MCF 10A (cell line): ENCODE measurements around the gene PBX1. TPM values are rescaled to one million over a fixed set of nuclear protein-coding genes. Genes with fewer than 3 reads are reported as not detected.

ENCODE experiments used
- BruUV-seq: library from RNA; stranded (reverse); fragments of 400-500 nt; replicated peaks from 2 replicates; lab custom pipeline; 2021; lab: Mats Ljungman, UMichigan
- CTCF ChIA-PET: fragments of 300-600 bp; sonication (Branson Sonifier 250); formaldehyde crosslinking; extraction: SDS; loops from one replicate; lab custom pipeline; 2021; ENCODE audit warnings: antibody characterized with exemption, inconsistent platforms; lab: Yijun Ruan, JAX
- POLR2A ChIA-PET: fragments of 300-600, 350-650 bp; sonication (Branson Sonifier 250); formaldehyde crosslinking; extraction: SDS; loops from one replicate; lab custom pipeline; 2020; ENCODE audit warnings: antibody characterized with exemption, inconsistent platforms; lab: Yijun Ruan, JAX
- DNase-seq: peaks from one replicate; pipeline ENCODE4 v3.0.0-alpha.2; 2018; ENCODE audit not compliant: unreplicated experiment
- H3K27ac Mint-ChIP-seq: one replicate; pipeline ENCODE4 v1.8.0; 2022; ENCODE audit warnings: mild to moderate bottlenecking, low read depth, mixed read lengths; ENCODE audit not compliant: unreplicated experiment
- H3K27me3 Mint-ChIP-seq: one replicate; pipeline ENCODE4 v1.8.0; 2022; ENCODE audit warnings: mixed read lengths; ENCODE audit not compliant: insufficient read depth, unreplicated experiment
- H3K36me3 Mint-ChIP-seq: one replicate; pipeline ENCODE4 v1.8.0; 2022; ENCODE audit warnings: mild to moderate bottlenecking, moderate library complexity, mixed read lengths; ENCODE audit not compliant: insufficient read depth, unreplicated experiment
- H3K4me1 Mint-ChIP-seq: one replicate; pipeline ENCODE4 v1.8.0; 2022; ENCODE audit warnings: mixed read lengths; ENCODE audit not compliant: insufficient read depth, unreplicated experiment
- H3K4me3 Mint-ChIP-seq: one replicate; pipeline ENCODE4 v1.8.0; 2022; ENCODE audit warnings: mild to moderate bottlenecking, moderate library complexity, mixed read lengths; ENCODE audit not compliant: unreplicated experiment
- H3K9me3 Mint-ChIP-seq: one replicate; pipeline ENCODE4 v1.8.0; 2022; ENCODE audit warnings: mixed read lengths; ENCODE audit not compliant: unreplicated experiment
- intact Hi-C: fragments of 100-400 bp; cut with micrococcal nuclease; formaldehyde crosslinking; loops from 2 replicates; pipeline ENCODE4 v1.14.1; 2022
- total RNA-seq: library from RNA; stranded (reverse); gene quantifications from 2 replicates; pipeline ENCODE4 v1.2.3, GENCODE V29; 2022
- TF ChIP-seq, protein P1 (sequence below): fragments of 200-600 bp; IDR thresholded peaks from one replicate; pipeline ENCODE4 v1.8.0; 2022; ENCODE audit warnings: antibody characterized with exemption, mild to moderate bottlenecking; ENCODE audit not compliant: unreplicated experiment

Gene PBX1
- total RNA-seq, 1 experiment from 2014 or later: 5.8 TPM

DNA sequence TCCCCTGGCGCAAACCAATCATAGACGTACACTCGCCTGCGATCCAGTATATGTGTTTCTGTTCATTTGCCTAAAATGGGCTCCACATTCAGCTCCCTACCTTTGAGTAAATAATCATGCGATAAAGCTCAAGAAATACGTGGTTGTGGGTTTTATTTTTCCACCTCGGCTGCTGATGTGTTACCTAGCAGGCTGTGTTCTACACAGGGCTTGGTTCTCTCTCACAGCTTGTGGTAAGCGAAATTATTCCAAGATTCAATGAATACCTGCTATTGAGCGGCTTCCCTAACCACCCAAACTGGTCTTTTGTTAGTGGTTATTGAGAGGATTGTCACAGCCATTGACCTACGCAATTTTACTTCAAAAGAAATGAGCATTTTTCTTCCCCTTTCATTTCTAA is 180.2 kb downstream of the PBX1 start:
- TF ChIP-seq, protein P1, sequence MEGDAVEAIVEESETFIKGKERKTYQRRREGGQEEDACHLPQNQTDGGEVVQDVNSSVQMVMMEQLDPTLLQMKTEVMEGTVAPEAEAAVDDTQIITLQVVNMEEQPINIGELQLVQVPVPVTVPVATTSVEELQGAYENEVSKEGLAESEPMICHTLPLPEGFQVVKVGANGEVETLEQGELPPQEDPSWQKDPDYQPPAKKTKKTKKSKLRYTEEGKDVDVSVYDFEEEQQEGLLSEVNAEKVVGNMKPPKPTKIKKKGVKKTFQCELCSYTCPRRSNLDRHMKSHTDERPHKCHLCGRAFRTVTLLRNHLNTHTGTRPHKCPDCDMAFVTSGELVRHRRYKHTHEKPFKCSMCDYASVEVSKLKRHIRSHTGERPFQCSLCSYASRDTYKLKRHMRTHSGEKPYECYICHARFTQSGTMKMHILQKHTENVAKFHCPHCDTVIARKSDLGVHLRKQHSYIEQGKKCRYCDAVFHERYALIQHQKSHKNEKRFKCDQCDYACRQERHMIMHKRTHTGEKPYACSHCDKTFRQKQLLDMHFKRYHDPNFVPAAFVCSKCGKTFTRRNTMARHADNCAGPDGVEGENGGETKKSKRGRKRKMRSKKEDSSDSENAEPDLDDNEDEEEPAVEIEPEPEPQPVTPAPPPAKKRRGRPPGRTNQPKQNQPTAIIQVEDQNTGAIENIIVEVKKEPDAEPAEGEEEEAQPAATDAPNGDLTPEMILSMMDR: no peak
- CTCF ChIA-PET: interaction anchor here (1.4 kb wide), 2 partner anchors 8 to 48 kb away, joined by 3 read pairs; no protein-coding TSS in a partner anchor
- POLR2A ChIA-PET: no interaction called here
- intact Hi-C loops: no loop called here
- H3K9me3 Mint-ChIP-seq: no peaks in the 10 kb centered on the region
- no peak overlapping the region for H3K27ac Mint-ChIP-seq
- H3K27me3 Mint-ChIP-seq: no peaks in the 10 kb centered on the region
- no TSS peak for BruUV-seq
- H3K4me1 Mint-ChIP-seq: peaks cover 15% of the 10 kb centered on the region
- H3K36me3 Mint-ChIP-seq: no peaks in the 10 kb centered on the region
- no peak overlapping the region for H3K4me3 Mint-ChIP-seq
- DNase-seq: no peak

DNA sequence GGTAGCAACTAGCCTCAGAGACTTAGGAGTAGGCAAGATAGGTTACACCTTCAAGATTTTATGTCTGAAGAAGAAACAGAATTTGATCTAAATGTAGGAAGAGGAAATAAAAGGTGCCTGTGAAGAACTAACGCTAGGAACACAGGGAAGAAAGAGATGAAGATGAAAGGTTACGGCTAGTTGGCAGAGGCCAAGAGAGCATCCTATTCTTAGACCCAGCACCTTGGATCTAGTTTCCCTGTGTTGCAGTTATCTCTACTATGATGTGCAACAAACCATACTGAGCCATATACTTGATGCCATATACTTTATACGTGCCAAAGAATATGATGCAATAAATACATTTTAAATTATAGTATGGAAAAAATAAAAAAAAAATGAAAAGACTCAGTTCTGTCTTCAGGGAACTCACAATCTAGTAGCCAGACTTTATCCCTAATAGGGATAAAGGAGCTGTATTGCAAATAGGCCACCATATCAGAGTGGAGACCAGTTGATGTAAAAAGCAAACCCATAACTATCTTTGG is 181.1 kb downstream of the PBX1 start:
- ChIA-PET CTCF (no interaction called here), POLR2A (interaction anchor here (0.6 kb wide), 1 partner anchor 95 kb away, joined by 3 read pairs; no protein-coding TSS in a partner anchor)
- BruUV-seq: no TSS peak
- Mint-ChIP-seq H3K36me3 (no peaks in the 10 kb centered on the region), H3K27me3 (no peaks in the 10 kb centered on the region), H3K4me3 (no peak overlapping the region), H3K4me1 (peaks cover 14% of the 10 kb centered on the region), H3K27ac (no peak overlapping the region), H3K9me3 (no peaks in the 10 kb centered on the region)
- TF ChIP-seq, protein P1: no peak
- DNase-seq: no peak
- intact Hi-C loops: no loop called here

DNA sequence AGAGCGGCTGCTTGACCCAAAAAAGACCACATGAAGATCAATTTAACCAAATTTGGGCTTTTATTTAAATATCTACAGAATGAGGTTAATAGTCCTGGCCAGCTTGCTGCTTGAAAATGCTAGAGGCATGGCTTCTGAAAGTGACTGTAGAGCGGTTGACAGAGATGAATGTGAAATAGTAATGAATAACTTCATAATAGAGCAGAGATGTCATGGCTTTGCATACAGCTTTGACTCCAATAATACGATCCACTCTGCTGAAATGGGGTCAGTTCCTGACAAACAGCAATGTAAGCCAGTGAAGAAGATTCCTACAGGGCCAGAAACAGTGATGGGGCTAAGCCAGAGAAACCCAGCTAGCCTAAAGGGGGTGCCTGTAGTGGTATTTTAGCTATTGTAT is 183.8 kb downstream of the PBX1 start:
- H3K9me3 Mint-ChIP-seq: no peaks in the 10 kb centered on the region
- intact Hi-C loops: no loop called here
- BruUV-seq: no TSS peak
- H3K27me3 Mint-ChIP-seq: no peaks in the 10 kb centered on the region
- no peaks in the 10 kb centered on the region for H3K4me1 Mint-ChIP-seq
- ChIA-PET CTCF (interaction anchor here (0.9 to 1.8 kb wide), 2 partner anchors 13 to 44 kb away, joined by 3 to 6 read pairs; no protein-coding TSS in a partner anchor), POLR2A (no interaction called here)
- no peak overlapping the region for H3K4me3 Mint-ChIP-seq
- H3K27ac Mint-ChIP-seq: no peak overlapping the region
- no peak for DNase-seq
- TF ChIP-seq, protein P1: no peak
- no peaks in the 10 kb centered on the region for H3K36me3 Mint-ChIP-seq

DNA sequence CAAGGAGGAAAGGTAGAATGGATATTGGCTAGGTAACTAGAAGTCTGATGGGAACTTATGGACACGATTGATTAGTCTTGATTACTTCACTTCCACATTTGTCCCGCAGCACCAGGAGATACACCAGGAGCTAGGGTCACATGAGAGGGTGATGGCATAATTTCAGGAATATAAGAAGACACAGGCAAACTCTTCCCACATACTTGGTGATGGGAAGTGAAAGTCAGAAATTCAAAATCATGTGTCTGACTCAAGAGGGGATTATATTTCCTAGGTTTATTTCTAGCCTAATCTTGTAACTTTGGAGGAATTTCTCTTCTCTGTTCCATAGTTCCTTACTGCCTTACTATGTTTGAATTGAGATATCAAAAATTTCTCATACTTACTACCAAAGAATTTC is 185.0 kb downstream of the PBX1 start:
- H3K4me3 Mint-ChIP-seq: no peak overlapping the region
- no TSS peak for BruUV-seq
- intact Hi-C loops: no loop called here
- TF ChIP-seq, protein P1: no peak
- H3K27ac Mint-ChIP-seq: no peak overlapping the region
- no peaks in the 10 kb centered on the region for H3K9me3 Mint-ChIP-seq
- H3K4me1 Mint-ChIP-seq: no peaks in the 10 kb centered on the region
- H3K27me3 Mint-ChIP-seq: no peaks in the 10 kb centered on the region
- POLR2A ChIA-PET: no interaction called here
- CTCF ChIA-PET: interaction anchor here (0.5 to 1.8 kb wide), 3 partner anchors 8 to 305 kb away, joined by 3 to 5 read pairs (median 5); no protein-coding TSS in a partner anchor
- H3K36me3 Mint-ChIP-seq: no peaks in the 10 kb centered on the region
- no peak for DNase-seq
